ENCODE data around the gene CKMT1B. TPM values are rescaled to one million over a fixed set of nuclear protein-coding genes. Genes with fewer than 3 reads are reported as not detected.
"Not testable (repeated sequence)": the region's sequence is repeated elsewhere in the genome, so short reads cannot be mapped to it uniquely, and the experiment has no call there.

CKMT1B gene
- total RNA-seq, 6 experiments from 2014 or later = not detected

- H3K9me3 ChIP-seq; H3K27me3 ChIP-seq; H3K4me3 ChIP-seq; H3K4me1 ChIP-seq; DNase-seq; H3K27ac ChIP-seq; intact Hi-C loops (cut with DNase I); ATAC-seq; H3K36me3 ChIP-seq: not testable (repeated sequence)
- 68% methylated on average over 3 of the region's 6 CpGs for WGBS (ENCODE audit: insufficient coverage, low coverage, low lambda C conversion rate, missing lambda C conversion rate)
Measured at GRCh38 chr15:43602233-43602632, 8.4 kb downstream of the CKMT1B start.

- DNase-seq; H3K9me3 ChIP-seq; H3K27me3 ChIP-seq; intact Hi-C loops (cut with DNase I); H3K27ac ChIP-seq; H3K36me3 ChIP-seq; H3K4me1 ChIP-seq; H3K4me3 ChIP-seq: not testable (repeated sequence)
- no CpG with 5 or more reads among the region's 8 CpGs for WGBS (ENCODE audit: insufficient coverage, low coverage, low lambda C conversion rate, missing lambda C conversion rate)
- peak in 2 of 4 donors; percentile 17 to 29 for ATAC-seq
Measured at GRCh38 chr15:43617750-43618149, 23.9 kb downstream of the CKMT1B start.

GRCh38 chr15:43618700-43619099, 24.9 kb downstream of the CKMT1B start, which contains the start of gene STRC:
Gene STRC, minus strand, starts transcription at chr15:43618800. Its CDS starts 78 bp downstream, at chr15:43618722.
- H3K4me3 ChIP-seq; H3K4me1 ChIP-seq; intact Hi-C loops (cut with DNase I); ATAC-seq; H3K9me3 ChIP-seq; DNase-seq; H3K27me3 ChIP-seq; H3K36me3 ChIP-seq; H3K27ac ChIP-seq: not testable (repeated sequence)
- no CpG with 5 or more reads among the region's 2 CpGs for WGBS (ENCODE audit: insufficient coverage, low coverage, low lambda C conversion rate, missing lambda C conversion rate)

GRCh38 chr15:43622068-43622799, 28.4 kb downstream of the CKMT1B start:
- H3K9me3 ChIP-seq; H3K27me3 ChIP-seq; H3K4me1 ChIP-seq; H3K27ac ChIP-seq; H3K36me3 ChIP-seq; intact Hi-C loops (cut with DNase I); DNase-seq; H3K4me3 ChIP-seq: not testable (repeated sequence)
- ATAC-seq = peak in 3 of 4 donors; percentile 20 to 83 (median 38)
- WGBS (ENCODE audit: insufficient coverage, low coverage, low lambda C conversion rate, missing lambda C conversion rate) = 62% methylated on average over 5 of the region's 7 CpGs

GRCh38 chr15:43625106-43625505, 31.3 kb downstream of the CKMT1B start:
- no peak for TF ChIP-seq CTCF (IDR thresholded peaks at IDR 0.05)
- TF ChIP-seq POLR2A (IDR thresholded peaks at IDR 0.05) = no peak
- H3K9me3 ChIP-seq = no peaks in the 10 kb centered on the region
- DNase-seq (no peak), ATAC-seq (no peak)
- no peaks in the 10 kb centered on the region for H3K27me3 ChIP-seq
- no peak overlapping the region for H3K27ac ChIP-seq
- no peak overlapping the region for H3K4me3 ChIP-seq
- intact Hi-C loops (cut with DNase I) = no loop called here
- H3K4me1 ChIP-seq = no peaks in the 10 kb centered on the region
- 26% methylated on average over 5 of the region's 5 CpGs for WGBS (ENCODE audit: insufficient coverage, low coverage, low lambda C conversion rate, missing lambda C conversion rate)
- H3K36me3 ChIP-seq = no peaks in the 10 kb centered on the region

- H3K27me3 ChIP-seq; DNase-seq; H3K27ac ChIP-seq; H3K4me1 ChIP-seq; H3K4me3 ChIP-seq; ATAC-seq; H3K9me3 ChIP-seq; intact Hi-C loops (cut with DNase I); H3K36me3 ChIP-seq: not testable (repeated sequence)
Measured at GRCh38 chr15:43626937-43627336, 33.1 kb downstream of the CKMT1B start.

GRCh38 chr15:43638464-43639204, 44.8 kb downstream of the CKMT1B start:
- H3K36me3 ChIP-seq; H3K4me1 ChIP-seq; H3K4me3 ChIP-seq; DNase-seq; ATAC-seq; H3K27me3 ChIP-seq; H3K27ac ChIP-seq; intact Hi-C loops (cut with DNase I); H3K9me3 ChIP-seq: not testable (repeated sequence)
- 78% methylated on average over 6 of the region's 8 CpGs for WGBS (ENCODE audit: insufficient coverage, low coverage, low lambda C conversion rate, missing lambda C conversion rate)

Small RNA genes within 50 kb of the gene (small RNA-seq; reads per million reads assigned to genes)
- gene PDIA3P2 = 0 reads per million in 2 experiments
- 0 reads per million in 2 experiments for gene RNU6-554P
- gene RNU6-610P = 0 reads per million in 2 experiments

Other genes starting within 250 kb of the CKMT1B start
- gene ZSCAN29, start 223.0 kb upstream of the CKMT1B start, total RNA-seq = 10 to 100 TPM in 5 of 6 experiments, 1 to 10 TPM in 1; 9.9 to 15.4 (median 13.4) TPM
- 10 to 100 TPM in 2 of 6 experiments, 1 to 10 TPM in 4; 8.0 to 14.0 (median 9.5) TPM for gene TUBGCP4, start 222.9 kb upstream of the CKMT1B start, total RNA-seq
- 10 to 100 TPM in 5 of 6 experiments, 1 to 10 TPM in 1; 4.9 to 12.2 (median 10.8) TPM for gene TP53BP1, start 100.9 kb upstream of the CKMT1B start, total RNA-seq
- under 1 TPM; 0.09 to 0.56 (median 0.24) TPM for gene MAP1A, start 76.4 kb upstream of the CKMT1B start, total RNA-seq
- 10 to 100 TPM; 11.6 to 23.2 (median 16.5) TPM for gene PPIP5K1, start 3.8 kb upstream of the CKMT1B start, total RNA-seq
- 1 to 10 TPM in 2 of 6 experiments, under 1 TPM in 3, not detected in 1; 0.11 to 1.4 (median 0.83) TPM for gene STRC, start 24.8 kb downstream of the CKMT1B start, total RNA-seq
- gene CATSPER2, start 54.8 kb downstream of the CKMT1B start, total RNA-seq = 1 to 10 TPM in 4 of 6 experiments, under 1 TPM in 2; 0.74 to 3.2 (median 1.9) TPM
- gene CKMT1A, start 99.8 kb downstream of the CKMT1B start, total RNA-seq = 1 to 10 TPM in 2 of 6 experiments, not detected in 4; 1.2 to 1.3 TPM
- 100 to 1,000 TPM; 203 to 511 (median 317) TPM for gene PDIA3, start 152.4 kb downstream of the CKMT1B start, total RNA-seq
- gene ELL3, start 182.9 kb downstream of the CKMT1B start, total RNA-seq = 1 to 10 TPM in 5 of 6 experiments, under 1 TPM in 1; 0.39 to 2.0 (median 1.7) TPM
- 100 to 1,000 TPM; 454 to 694 (median 611) TPM for gene SERF2, start 198.3 kb downstream of the CKMT1B start, total RNA-seq
- gene SERINC4, start 206.2 kb downstream of the CKMT1B start, total RNA-seq = under 1 TPM in 2 of 6 experiments, not detected in 4; 0.22 to 0.26 TPM
- 10 to 100 TPM in 3 of 6 experiments, 1 to 10 TPM in 3; 6.1 to 17.4 (median 9.1) TPM for gene HYPK, start 206.6 kb downstream of the CKMT1B start, total RNA-seq
- gene MFAP1, start 230.7 kb downstream of the CKMT1B start, total RNA-seq = 10 to 100 TPM in 2 of 6 experiments, 1 to 10 TPM in 4; 6.7 to 11.9 (median 8.1) TPM
- 1 to 10 TPM in 3 of 6 experiments, under 1 TPM in 3; 0.46 to 5.5 (median 1.1) TPM for gene WDR76, start 233.0 kb downstream of the CKMT1B start, total RNA-seq

All from right lobe of liver (tissue), 6 donors.